C4-2B (cell line): Measurements from ENCODE around the gene DOCK3.

ENCODE experiments used
- ZFX ChIP-seq: fragments of 450-650 bp; IDR thresholded peaks from 2 replicates; pipeline ENCODE4 v1.6.1; 2017
- TF ChIP-seq, protein P1 (sequence below): fragments of 450-650 bp; conservative IDR thresholded peaks from 2 replicates; pipeline ENCODE4 v1.5.1; 2017; ENCODE audit warnings: mild to moderate bottlenecking

DNA sequence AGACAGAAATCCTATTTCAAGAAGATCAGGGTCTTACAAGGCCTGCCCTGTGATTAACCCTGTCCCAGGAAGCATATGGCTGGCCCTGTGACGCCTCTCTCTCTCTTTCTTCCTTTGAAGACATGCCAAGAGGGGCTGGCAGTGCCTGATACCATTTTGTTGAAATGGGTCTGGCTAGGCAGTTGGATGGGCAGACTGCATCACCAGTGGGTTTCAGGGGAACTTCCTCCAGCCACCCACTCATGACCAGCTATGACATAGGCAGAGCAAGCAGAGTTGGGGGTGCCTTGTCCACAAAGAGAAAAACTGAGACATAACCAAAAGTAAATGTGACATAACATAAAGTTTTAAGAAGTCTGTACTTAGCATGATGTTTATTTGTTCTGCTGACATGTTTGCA is 679.0 kb downstream of the DOCK3 start:
- TF ChIP-seq, protein P1, sequence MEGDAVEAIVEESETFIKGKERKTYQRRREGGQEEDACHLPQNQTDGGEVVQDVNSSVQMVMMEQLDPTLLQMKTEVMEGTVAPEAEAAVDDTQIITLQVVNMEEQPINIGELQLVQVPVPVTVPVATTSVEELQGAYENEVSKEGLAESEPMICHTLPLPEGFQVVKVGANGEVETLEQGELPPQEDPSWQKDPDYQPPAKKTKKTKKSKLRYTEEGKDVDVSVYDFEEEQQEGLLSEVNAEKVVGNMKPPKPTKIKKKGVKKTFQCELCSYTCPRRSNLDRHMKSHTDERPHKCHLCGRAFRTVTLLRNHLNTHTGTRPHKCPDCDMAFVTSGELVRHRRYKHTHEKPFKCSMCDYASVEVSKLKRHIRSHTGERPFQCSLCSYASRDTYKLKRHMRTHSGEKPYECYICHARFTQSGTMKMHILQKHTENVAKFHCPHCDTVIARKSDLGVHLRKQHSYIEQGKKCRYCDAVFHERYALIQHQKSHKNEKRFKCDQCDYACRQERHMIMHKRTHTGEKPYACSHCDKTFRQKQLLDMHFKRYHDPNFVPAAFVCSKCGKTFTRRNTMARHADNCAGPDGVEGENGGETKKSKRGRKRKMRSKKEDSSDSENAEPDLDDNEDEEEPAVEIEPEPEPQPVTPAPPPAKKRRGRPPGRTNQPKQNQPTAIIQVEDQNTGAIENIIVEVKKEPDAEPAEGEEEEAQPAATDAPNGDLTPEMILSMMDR: no peak
- TF ChIP-seq ZFX: no peak
